Cardiac fibroblast (primary cell): ENCODE results near the gene STX10.

Source experiments
- DNase-seq, 2 donors: peaks; one replicate each; pipeline versions ENCODE4 v3.0.0 to v3.0.0-alpha.2; 2010; ENCODE audit warnings: low read depth in 2 of 2
- H3K4me3 ChIP-seq, 2 donors: replicated peaks in 1 of 2; 1 replicate in 1 of 2; 2 replicates in 1 of 2; pipeline ENCODE4 v1.5.1; 2011; ENCODE audit warnings: low read depth in 2 of 2, low read length in 2 of 2, mild to moderate bottlenecking in 2 of 2, moderate library complexity in 1 of 2
- CTCF ChIP-seq: IDR thresholded peaks from one replicate; pipeline ENCODE4 v1.5.1; 2011; ENCODE audit warnings: low read depth, mild to moderate bottlenecking, low read length, inconsistent platforms

Gene STX10

GRCh38 chr19:13146763-13147563 lies 3.2 kb downstream of the STX10 start:
- TF ChIP-seq CTCF = no peak
- peak; percentile 57 to 79 for DNase-seq
- no peak overlapping the region for H3K4me3 ChIP-seq

GRCh38 chr19:13139633-13140311 lies 10.4 kb downstream of the STX10 start:
- TF ChIP-seq CTCF = no peak
- DNase-seq = no peak

GRCh38 chr19:13138916-13139198 lies 11.3 kb downstream of the STX10 start:
- DNase-seq = no peak
- TF ChIP-seq CTCF = no peak
- H3K4me3 ChIP-seq = no peak overlapping the region

More at GRCh38 chr19:13139633-13140311, 10.4 kb downstream of the STX10 start:
- H3K4me3 ChIP-seq = no peak overlapping the region

GRCh38 chr19:13138171-13138915 lies 11.8 kb downstream of the STX10 start:
- H3K4me3 ChIP-seq = no peak overlapping the region
- no peak for DNase-seq
- no peak for TF ChIP-seq CTCF

- DNase-seq = no peak
- H3K4me3 ChIP-seq = no peak overlapping the region
- no peak for TF ChIP-seq CTCF
Measured at GRCh38 chr19:13137290-13137794, 12.8 kb downstream of the STX10 start.

GRCh38 chr19:13135068-13136062 lies 14.8 kb downstream of the STX10 start:
- TF ChIP-seq CTCF = no peak
- H3K4me3 ChIP-seq = no peak overlapping the region
- DNase-seq = no peak
